NT2/D1 (cell line): ENCODE results near the gene UBE3A.

ENCODE experiments used
- DNase-seq: peaks from one replicate; pipeline ENCODE4 v3.0.0-alpha.2; 2011; ENCODE audit warnings: low read depth, low spot score
- H3K27me3 ChIP-seq: 2 replicates; pipeline ENCODE4 v1.6.0; 2011; ENCODE audit warnings: mild to moderate bottlenecking; ENCODE audit not compliant: insufficient read length, insufficient read depth
- H3K36me3 ChIP-seq: 2 replicates; pipeline ENCODE4 v1.6.1; 2011; ENCODE audit warnings: mild to moderate bottlenecking, low read length, mixed read lengths; ENCODE audit not compliant: insufficient read depth, insufficient read length
- H3K4me1 ChIP-seq: 2 replicates; pipeline ENCODE4 v1.5.1; 2011; ENCODE audit not compliant: insufficient read depth, insufficient read length
- H3K4me3 ChIP-seq: 2 replicates; pipeline ENCODE4 v1.5.1; 2011; ENCODE audit warnings: low read depth; ENCODE audit not compliant: insufficient read length
- H3K9ac ChIP-seq: 2 replicates; pipeline ENCODE4 v1.6.0; 2011; ENCODE audit warnings: low read depth; ENCODE audit not compliant: insufficient read length
- H3K9me3 ChIP-seq: 2 replicates; pipeline ENCODE4 v1.5.1; 2011; ENCODE audit warnings: mild to moderate bottlenecking, low read length; ENCODE audit not compliant: insufficient read depth
- SUZ12 ChIP-seq: IDR thresholded peaks from 2 replicates; pipeline ENCODE4 v1.6.1; 2011; ENCODE audit not compliant: insufficient read length, insufficient read depth; ENCODE audit errors: extremely low read depth
- YY1 ChIP-seq: IDR thresholded peaks from 2 replicates; pipeline ENCODE4 v1.6.1; 2011; ENCODE audit not compliant: insufficient read length, insufficient read depth
- ZNF274 ChIP-seq: IDR thresholded peaks from 2 replicates; pipeline ENCODE4 v1.6.1; 2011; ENCODE audit warnings: mild to moderate bottlenecking, low read depth, low read length

UBE3A gene

GRCh38 chr15:25394898-25395297 is 43.9 kb downstream of the UBE3A start:
- Histone ChIP-seq H3K4me3 (no peak overlapping the region), H3K36me3 (peaks cover 24% of the 10 kb centered on the region), H3K9me3 (no peaks in the 10 kb centered on the region), H3K9ac (no peak overlapping the region), H3K4me1 (no peaks in the 10 kb centered on the region), H3K27me3 (no peaks in the 10 kb centered on the region)
- TF ChIP-seq YY1 (no peak), ZNF274 (no peak), SUZ12 (no peak)
- DNase-seq: no peak

- H3K4me3 ChIP-seq: no peak overlapping the region
- TF ChIP-seq YY1 (no peak), SUZ12 (no peak), ZNF274 (no peak)
- no peak for DNase-seq
- no peaks in the 10 kb centered on the region for H3K4me1 ChIP-seq
- H3K9me3 ChIP-seq: no peaks in the 10 kb centered on the region
- no peak overlapping the region for H3K9ac ChIP-seq
- peaks cover 24% of the 10 kb centered on the region for H3K36me3 ChIP-seq
- no peaks in the 10 kb centered on the region for H3K27me3 ChIP-seq
Measured at GRCh38 chr15:25392806-25393205, 46.0 kb downstream of the UBE3A start.

DNA sequence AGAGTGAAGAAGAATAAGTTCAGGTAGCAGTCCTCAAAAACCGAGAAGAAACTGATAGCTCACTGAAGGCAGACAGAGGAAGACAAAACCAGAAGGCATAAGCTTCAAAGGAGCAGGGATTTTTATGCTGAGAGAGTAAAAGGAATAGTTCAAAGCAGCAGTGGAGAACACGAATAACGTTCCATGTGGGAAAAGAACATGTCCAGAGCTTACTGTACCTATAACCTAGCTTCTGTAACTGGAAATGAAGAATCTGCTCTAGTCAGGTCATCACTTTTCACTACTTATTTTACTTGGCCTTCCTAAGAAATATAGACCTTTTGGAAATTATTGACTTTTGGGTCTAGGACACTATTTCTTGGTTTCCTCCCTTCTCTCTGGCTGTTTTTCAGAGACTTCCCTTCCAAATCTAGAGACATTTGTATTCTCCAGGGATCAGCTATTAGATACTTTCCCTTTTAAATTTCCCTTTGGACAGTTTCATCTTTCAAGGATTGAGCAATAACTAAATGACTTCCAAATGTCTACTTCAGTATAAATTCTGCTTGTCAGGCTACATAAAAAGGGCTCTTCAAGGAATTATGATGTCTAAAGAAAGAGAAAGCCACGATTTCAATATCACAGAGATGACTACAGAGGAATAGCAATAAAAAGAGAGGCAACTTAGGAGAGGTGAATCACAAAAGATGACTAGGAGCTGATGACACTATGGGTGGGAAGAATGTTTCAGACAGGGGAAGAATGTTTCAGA is 46.7 kb downstream of the UBE3A start:
- TF ChIP-seq SUZ12 (no peak), ZNF274 (no peak), YY1 (no peak)
- Histone ChIP-seq H3K27me3 (no peaks in the 10 kb centered on the region), H3K4me3 (no peak overlapping the region), H3K4me1 (no peaks in the 10 kb centered on the region), H3K36me3 (peaks cover 21% of the 10 kb centered on the region), H3K9ac (no peak overlapping the region), H3K9me3 (no peaks in the 10 kb centered on the region)
- DNase-seq: no peak

GRCh38 chr15:25385986-25386385 is 52.8 kb downstream of the UBE3A start:
- H3K4me3 ChIP-seq: no peak overlapping the region
- no peaks in the 10 kb centered on the region; the same call in 1 of the 2 replicates for H3K9me3 ChIP-seq
- H3K27me3 ChIP-seq: no peaks in the 10 kb centered on the region
- H3K4me1 ChIP-seq: no peaks in the 10 kb centered on the region
- TF ChIP-seq SUZ12: no peak
- no peak for TF ChIP-seq ZNF274
- no peak for TF ChIP-seq YY1
- no peak overlapping the region for H3K9ac ChIP-seq
- no peak for DNase-seq
- peaks cover 3% of the 10 kb centered on the region for H3K36me3 ChIP-seq

DNA sequence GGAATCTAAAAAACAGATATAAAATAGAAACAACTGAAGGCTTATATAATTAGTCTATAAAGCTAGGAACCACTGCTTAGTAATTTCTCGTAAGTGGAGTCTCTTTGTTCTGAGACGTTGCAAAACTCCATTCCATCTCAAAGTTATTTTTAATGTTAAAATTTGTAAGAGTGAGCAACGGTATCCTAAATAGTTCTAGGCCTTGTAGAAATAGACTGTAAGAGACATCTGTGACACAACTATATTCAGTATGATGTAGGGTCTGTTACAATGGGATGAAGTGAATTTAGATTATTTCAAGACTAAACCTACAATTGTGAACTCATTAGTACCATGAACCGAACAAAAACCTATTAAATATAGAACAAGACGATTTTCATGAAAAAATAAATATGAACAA is 57.2 kb downstream of the UBE3A start:
- Histone ChIP-seq H3K4me1 (no peaks in the 10 kb centered on the region), H3K9me3 (no peaks in the 10 kb centered on the region; the same call in 1 of the 2 replicates), H3K36me3 (peaks cover 4% of the 10 kb centered on the region), H3K9ac (no peak overlapping the region), H3K4me3 (no peak overlapping the region), H3K27me3 (no peaks in the 10 kb centered on the region)
- DNase-seq: no peak
- no peak for TF ChIP-seq YY1

- Histone ChIP-seq H3K9ac (no peak overlapping the region), H3K4me3 (no peak overlapping the region), H3K36me3 (peaks cover 25% of the 10 kb centered on the region), H3K9me3 (no peaks in the 10 kb centered on the region), H3K27me3 (no peaks in the 10 kb centered on the region), H3K4me1 (no peaks in the 10 kb centered on the region)
- no peak for DNase-seq
- TF ChIP-seq SUZ12: no peak
Measured at GRCh38 chr15:25378501-25378901, 60.3 kb downstream of the UBE3A start.

GRCh38 chr15:25375557-25375956 is 63.3 kb downstream of the UBE3A start:
- no peak for TF ChIP-seq ZNF274
- Histone ChIP-seq H3K27me3 (no peaks in the 10 kb centered on the region), H3K9ac (no peak overlapping the region), H3K4me3 (no peak overlapping the region), H3K4me1 (no peaks in the 10 kb centered on the region), H3K36me3 (peaks cover 47% of the 10 kb centered on the region), H3K9me3 (no peaks in the 10 kb centered on the region)
- DNase-seq: no peak

DNA sequence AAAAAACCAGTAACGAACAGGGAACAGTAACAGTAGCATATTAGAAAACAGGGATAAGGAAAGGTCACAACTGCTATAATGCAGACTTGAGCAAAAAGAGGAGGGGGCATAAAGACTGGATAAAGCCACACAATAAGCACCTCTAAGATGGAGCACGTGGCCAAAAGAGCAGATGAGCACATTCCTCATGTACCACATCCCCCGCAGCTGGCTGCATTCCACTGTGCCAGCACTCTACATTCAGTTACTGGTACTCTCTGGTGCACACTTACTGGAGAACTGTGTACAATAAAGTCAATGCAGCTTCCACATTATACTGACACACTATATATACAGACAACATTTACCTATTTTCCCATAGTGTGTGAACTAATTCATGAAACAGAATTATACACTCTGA is 64.7 kb downstream of the UBE3A start:
- no peak for TF ChIP-seq SUZ12
- no peak for TF ChIP-seq YY1
- TF ChIP-seq ZNF274: no peak
- Histone ChIP-seq H3K36me3 (peaks cover 55% of the 10 kb centered on the region), H3K4me1 (no peaks in the 10 kb centered on the region), H3K9me3 (no peaks in the 10 kb centered on the region), H3K9ac (no peak overlapping the region), H3K4me3 (no peak overlapping the region), H3K27me3 (no peaks in the 10 kb centered on the region)
- DNase-seq: no peak
